Muscle of leg (tissue), 11 donors: ENCODE results near the gene GRAMD1A. TPM values are rescaled to one million over a fixed set of nuclear protein-coding genes. Genes with fewer than 3 reads are reported as not detected.

ENCODE experiments used
- DNase-seq: peaks from one replicate; pipeline ENCODE4 v3.0.0; 2013
- H3K27ac ChIP-seq: one replicate; pipeline ENCODE4 v1.5.1; 2013; ENCODE audit warnings: mild to moderate bottlenecking, low read length, control low read depth
- H3K27me3 ChIP-seq: one replicate; pipeline ENCODE4 v1.6.1; 2013; ENCODE audit warnings: low read length; ENCODE audit not compliant: control insufficient read depth, insufficient read depth
- H3K36me3 ChIP-seq: one replicate; pipeline ENCODE4 v1.6.1; 2013; ENCODE audit warnings: low read length; ENCODE audit not compliant: control insufficient read depth, insufficient read depth
- H3K4me1 ChIP-seq: one replicate; pipeline ENCODE4 v1.6.1; 2013; ENCODE audit warnings: low read length; ENCODE audit not compliant: control insufficient read depth, insufficient read depth
- H3K4me3 ChIP-seq: one replicate; pipeline ENCODE4 v1.5.1; 2013; ENCODE audit warnings: low read length, control low read depth
- H3K9me3 ChIP-seq: replicated peaks from 2 replicates; pipeline ENCODE4 v1.6.1; 2013; ENCODE audit warnings: low read depth, low read length; ENCODE audit not compliant: control insufficient read depth
- WGBS: methylation state at CpG from one replicate; pipeline ENCODE4 v1.1.5; 2013; ENCODE audit warnings: missing lambda C conversion rate; ENCODE audit not compliant: insufficient coverage; 5-methylcytosine and 5-hydroxymethylcytosine counted together
- polyA plus RNA-seq, 8 donors: library from polyadenylated mRNA; unstranded; fragments of 120-200 nt; gene quantifications; one replicate each; pipeline versions ENCODE4 v1.2.1 to v1.2.3, GENCODE V29; 2013; ENCODE audit warnings: inconsistent platforms in 1 of 8, low replicate concordance in 1 of 8; ENCODE audit not compliant: insufficient read length in 8 of 8, insufficient read depth in 1 of 8
- total RNA-seq: library from RNA; stranded (reverse); fragments of 120-200 nt; gene quantifications from one replicate; pipeline ENCODE4 v1.2.4, GENCODE V29; 2013

Gene GRAMD1A
- total and polyA plus RNA-seq, 9 donors: 16.0 to 48.0 (median 35.3) TPM

GRCh38 chr19:35017507-35017906 is 17.4 kb downstream of the GRAMD1A start:
- Histone ChIP-seq H3K4me3 (no peak overlapping the region), H3K36me3 (peaks cover 86% of the 10 kb centered on the region), H3K27ac (no peak overlapping the region), H3K27me3 (no peaks in the 10 kb centered on the region), H3K9me3 (no peaks in the 10 kb centered on the region), H3K4me1 (peaks cover 7% of the 10 kb centered on the region)
- 88% methylated on average over 3 of the region's 3 CpGs for WGBS
- DNase-seq: no peak

GRCh38 chr19:35018379-35018778 is 18.3 kb downstream of the GRAMD1A start:
- WGBS: 88% methylated on average over 1 of the region's 4 CpGs
- H3K9me3 ChIP-seq: no peaks in the 10 kb centered on the region
- no peak overlapping the region for H3K27ac ChIP-seq
- DNase-seq: no peak
- H3K4me1 ChIP-seq: no peaks in the 10 kb centered on the region
- H3K36me3 ChIP-seq: peaks cover 87% of the 10 kb centered on the region
- no peaks in the 10 kb centered on the region for H3K27me3 ChIP-seq
- no peak overlapping the region for H3K4me3 ChIP-seq

- H3K9me3 ChIP-seq: no peaks in the 10 kb centered on the region
- H3K27me3 ChIP-seq: no peaks in the 10 kb centered on the region
- peaks cover 87% of the 10 kb centered on the region for H3K36me3 ChIP-seq
- no peak overlapping the region for H3K4me3 ChIP-seq
- DNase-seq: no peak
- WGBS: 94% methylated on average over 9 of the region's 22 CpGs
- H3K27ac ChIP-seq: no peak overlapping the region
- H3K4me1 ChIP-seq: no peaks in the 10 kb centered on the region
Observed at GRCh38 chr19:35019144-35019543, 19.0 kb downstream of the GRAMD1A start.

GRCh38 chr19:35021016-35021415 is 20.9 kb downstream of the GRAMD1A start:
- H3K27me3 ChIP-seq: no peaks in the 10 kb centered on the region
- H3K4me3 ChIP-seq: no peak overlapping the region
- H3K36me3 ChIP-seq: peaks cover 87% of the 10 kb centered on the region
- H3K9me3 ChIP-seq: no peaks in the 10 kb centered on the region
- H3K27ac ChIP-seq: no peak overlapping the region
- 93% methylated on average over 9 of the region's 10 CpGs for WGBS
- DNase-seq: no peak
- H3K4me1 ChIP-seq: no peaks in the 10 kb centered on the region

GRCh38 chr19:35021596-35021995 is 21.5 kb downstream of the GRAMD1A start:
- Histone ChIP-seq H3K4me1 (no peaks in the 10 kb centered on the region), H3K36me3 (peaks cover 89% of the 10 kb centered on the region), H3K4me3 (no peak overlapping the region), H3K27me3 (no peaks in the 10 kb centered on the region), H3K9me3 (no peaks in the 10 kb centered on the region), H3K27ac (no peak overlapping the region)
- no peak for DNase-seq
- WGBS: 93% methylated on average over 25 of the region's 25 CpGs

- no peak for DNase-seq
- Histone ChIP-seq H3K36me3 (peaks cover 89% of the 10 kb centered on the region), H3K4me1 (no peaks in the 10 kb centered on the region), H3K27ac (no peak overlapping the region), H3K4me3 (no peak overlapping the region), H3K27me3 (no peaks in the 10 kb centered on the region), H3K9me3 (no peaks in the 10 kb centered on the region)
- 94% methylated on average over 6 of the region's 14 CpGs for WGBS
Observed at GRCh38 chr19:35022460-35022859, 22.3 kb downstream of the GRAMD1A start.

GRCh38 chr19:35023428-35023827 is 23.3 kb downstream of the GRAMD1A start:
- Histone ChIP-seq H3K9me3 (no peaks in the 10 kb centered on the region), H3K27ac (no peak overlapping the region), H3K27me3 (no peaks in the 10 kb centered on the region), H3K4me1 (no peaks in the 10 kb centered on the region), H3K36me3 (peaks cover 86% of the 10 kb centered on the region), H3K4me3 (no peak overlapping the region)
- 81% methylated on average over 14 of the region's 19 CpGs for WGBS
- DNase-seq: no peak

GRCh38 chr19:35024095-35024494 is 24.0 kb downstream of the GRAMD1A start:
- WGBS: 80% methylated on average over 6 of the region's 6 CpGs
- DNase-seq: no peak
- no peak overlapping the region for H3K4me3 ChIP-seq
- no peaks in the 10 kb centered on the region for H3K4me1 ChIP-seq
- H3K9me3 ChIP-seq: no peaks in the 10 kb centered on the region
- no peak overlapping the region for H3K27ac ChIP-seq
- no peaks in the 10 kb centered on the region for H3K27me3 ChIP-seq
- peaks cover 80% of the 10 kb centered on the region for H3K36me3 ChIP-seq

- Histone ChIP-seq H3K9me3 (no peaks in the 10 kb centered on the region), H3K4me1 (peaks cover 6% of the 10 kb centered on the region), H3K4me3 (no peak overlapping the region), H3K27me3 (peaks cover 7% of the 10 kb centered on the region), H3K27ac (no peak overlapping the region), H3K36me3 (peaks cover 64% of the 10 kb centered on the region)
- DNase-seq: no peak
- 79% methylated on average over 16 of the region's 21 CpGs for WGBS
Observed at GRCh38 chr19:35025969-35026368, 25.8 kb downstream of the GRAMD1A start.

GRCh38 chr19:35026418-35026817 is 26.3 kb downstream of the GRAMD1A start:
- DNase-seq: no peak
- Histone ChIP-seq H3K36me3 (peaks cover 60% of the 10 kb centered on the region), H3K4me1 (peaks cover 9% of the 10 kb centered on the region)

GRCh38 chr19:35027009-35027408 is 26.9 kb downstream of the GRAMD1A start:
- Histone ChIP-seq H3K4me3 (no peak overlapping the region), H3K4me1 (peaks cover 12% of the 10 kb centered on the region), H3K27me3 (peaks cover 16% of the 10 kb centered on the region), H3K9me3 (no peaks in the 10 kb centered on the region), H3K27ac (no peak overlapping the region), H3K36me3 (peaks cover 54% of the 10 kb centered on the region)
- DNase-seq: no peak
- 100% methylated on average over 2 of the region's 8 CpGs for WGBS

More at GRCh38 chr19:35026418-35026817, 26.3 kb downstream of the GRAMD1A start:
- H3K27me3 ChIP-seq: peaks cover 11% of the 10 kb centered on the region
- H3K4me3 ChIP-seq: no peak overlapping the region
- 97% methylated on average over 4 of the region's 6 CpGs for whole genome bisulfite sequencing
- H3K27ac ChIP-seq: no peak overlapping the region
- no peaks in the 10 kb centered on the region for H3K9me3 ChIP-seq
